GM19099 (cell line): Measurements from ENCODE around the gene MATN1.

Experiments used
- POLR2A ChIP-seq: IDR thresholded peaks from 3 replicates; pipeline ENCODE4 v1.6.1; 2011; ENCODE audit warnings: low read depth; ENCODE audit not compliant: insufficient read length; ENCODE audit errors: extremely low read depth

The MATN1 gene

DNA sequence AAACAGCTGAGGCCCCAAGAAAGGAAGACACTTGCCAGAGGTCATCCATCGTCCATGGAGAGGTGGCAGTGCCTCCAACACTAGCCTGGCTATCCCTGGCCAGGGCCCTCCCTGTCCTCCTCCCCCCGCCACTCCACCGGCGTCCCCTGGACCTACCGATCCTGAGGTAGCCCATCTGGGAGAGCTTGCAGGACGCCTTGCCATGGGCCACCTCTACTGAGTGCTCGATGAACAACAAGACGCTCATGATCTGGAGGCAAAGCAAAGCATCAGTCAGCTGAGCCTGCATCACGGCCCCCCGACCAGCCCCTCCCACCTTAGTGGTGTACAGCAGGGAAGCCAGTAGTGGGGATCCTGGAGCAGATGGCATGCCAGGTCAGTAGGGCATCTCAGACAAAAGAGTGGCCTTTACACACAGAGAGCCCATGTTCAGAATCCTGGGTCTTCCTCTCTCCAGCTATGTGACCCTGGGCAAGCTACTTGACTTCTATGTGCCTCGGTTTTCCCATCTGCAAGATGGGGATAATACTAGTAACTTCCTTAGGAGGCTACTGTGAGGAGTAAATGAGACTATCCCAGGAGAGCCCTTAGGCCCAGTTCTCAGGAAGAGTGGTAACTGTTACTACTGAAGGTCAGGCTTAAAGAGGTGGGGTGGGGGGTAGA, 19.0 kb upstream of the MATN1 start:
- TF ChIP-seq POLR2A: peak; percentile 41

GRCh38 chr1:30741239-30741894, 18.0 kb upstream of the MATN1 start:
- TF ChIP-seq POLR2A: peak; percentile 0

GRCh38 chr1:30740251-30741238, 17.2 kb upstream of the MATN1 start:
- TF ChIP-seq POLR2A: peak; percentile 23

GRCh38 chr1:30739601-30740000, 16.2 kb upstream of the MATN1 start:
- TF ChIP-seq POLR2A: no peak

DNA sequence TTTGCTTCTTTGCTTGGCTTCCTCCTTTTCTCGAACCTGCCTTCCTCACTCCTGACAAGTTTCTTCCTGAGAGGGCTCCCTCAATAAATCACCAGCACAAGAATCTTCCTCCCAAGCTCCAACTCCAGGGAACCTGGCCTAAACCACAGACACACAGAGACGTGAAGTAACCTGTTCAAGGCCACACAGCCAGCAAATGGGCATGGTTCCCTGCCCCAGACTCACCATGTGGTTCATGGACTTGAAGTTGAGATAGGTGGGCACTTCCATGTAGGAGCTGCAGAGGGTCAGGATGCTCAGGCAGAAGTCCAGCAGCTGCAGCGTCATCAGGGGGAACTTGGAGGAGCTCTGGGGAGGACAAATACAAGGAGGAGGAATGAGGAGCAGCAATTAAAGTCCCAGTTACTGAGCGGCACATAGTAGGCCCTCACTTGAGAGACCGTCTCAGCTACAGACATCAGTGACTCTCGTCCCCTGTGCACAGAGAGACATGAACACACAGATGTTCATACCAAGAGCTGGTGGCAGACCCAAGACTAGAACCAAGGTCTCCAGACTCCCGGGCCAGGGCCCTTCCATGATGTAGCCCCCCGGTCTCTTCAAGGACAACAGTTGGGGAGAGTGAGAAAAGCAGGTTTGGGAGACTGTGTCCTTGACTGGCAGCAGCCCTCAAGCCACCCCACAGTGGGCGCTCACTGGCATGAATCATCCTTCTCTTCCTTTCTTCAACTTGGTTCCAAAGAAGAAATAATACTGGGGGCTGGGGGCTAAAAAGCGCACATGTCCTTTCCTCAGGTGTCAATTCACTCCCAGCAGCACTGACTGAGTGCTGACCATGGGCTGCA, 15.6 kb upstream of the MATN1 start:
- peak; percentile 25 for TF ChIP-seq POLR2A

- no peak for TF ChIP-seq POLR2A
Measured at GRCh38 chr1:30738040-30738714, 14.8 kb upstream of the MATN1 start.

DNA sequence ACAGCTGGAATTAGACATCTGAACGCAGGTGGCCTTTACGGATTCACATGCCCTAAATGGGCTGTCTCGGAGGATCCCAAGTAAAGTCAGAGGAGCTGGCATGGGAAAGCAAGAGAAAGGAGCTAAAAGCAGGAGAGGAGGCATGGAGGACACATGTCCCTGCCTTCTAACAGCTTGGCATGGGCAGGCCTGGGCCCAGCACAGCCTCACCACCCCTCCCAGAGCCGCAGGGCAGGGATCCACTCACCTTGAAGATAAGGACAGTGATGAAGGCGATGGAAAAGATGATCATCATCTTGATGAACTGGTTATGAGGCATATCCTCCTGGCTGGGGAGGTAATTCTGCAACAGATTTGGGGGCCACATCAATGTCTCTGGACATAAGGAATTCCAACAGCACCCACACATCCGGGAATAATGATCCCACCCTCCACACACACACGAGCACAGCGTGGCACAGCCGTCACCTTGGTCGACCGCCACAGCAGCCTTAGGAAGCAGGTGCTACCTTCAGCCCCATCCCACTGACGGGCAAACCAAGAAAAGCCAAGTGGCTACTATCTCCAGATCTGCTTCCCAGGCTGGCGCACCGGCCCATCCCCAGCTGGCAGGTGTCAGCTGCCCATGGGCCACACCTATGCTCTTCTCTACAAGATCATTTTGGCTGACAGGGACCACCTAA, 14.1 kb upstream of the MATN1 start:
- no peak for TF ChIP-seq POLR2A

DNA sequence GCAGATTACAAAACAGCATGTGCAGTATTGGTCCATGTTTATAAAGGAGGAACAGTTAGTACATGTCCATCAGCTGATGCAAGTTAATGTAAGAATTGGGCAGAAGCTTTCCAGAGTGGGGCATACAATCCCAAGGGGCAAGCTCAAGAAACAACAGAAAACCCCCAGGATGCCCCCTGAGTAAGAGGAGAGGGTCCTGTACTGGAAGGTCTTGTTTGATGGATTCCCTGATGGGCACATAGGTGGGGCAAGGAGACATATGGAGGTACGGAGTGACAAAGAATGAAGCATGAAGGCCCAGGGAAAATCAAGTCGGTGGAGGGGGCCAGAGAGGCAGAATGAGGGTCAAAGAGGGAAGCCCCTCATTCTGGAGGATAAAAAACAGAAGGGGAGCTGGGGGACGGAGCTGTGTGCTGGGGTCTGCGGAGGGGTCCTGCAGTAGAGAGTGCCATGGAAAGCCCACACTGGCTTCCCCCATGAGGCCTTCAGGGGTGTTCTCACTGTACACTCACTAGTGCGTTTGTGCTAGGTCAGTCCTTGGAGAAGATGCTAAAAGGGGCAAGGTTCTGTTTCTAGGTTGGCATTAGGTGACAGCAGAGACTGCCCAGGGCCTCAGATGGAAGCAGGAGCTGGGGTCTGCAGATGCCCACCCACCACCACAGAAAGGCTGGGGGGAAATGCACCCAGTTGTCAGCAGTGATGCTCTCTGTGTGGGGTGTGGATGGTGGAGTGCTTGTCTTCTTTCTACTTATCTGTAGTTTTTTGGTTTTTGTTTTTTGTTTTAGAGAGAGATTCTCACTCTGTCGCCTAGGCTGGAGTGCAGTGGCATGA, 12.5 kb upstream of the MATN1 start:
- no peak for TF ChIP-seq POLR2A

DNA sequence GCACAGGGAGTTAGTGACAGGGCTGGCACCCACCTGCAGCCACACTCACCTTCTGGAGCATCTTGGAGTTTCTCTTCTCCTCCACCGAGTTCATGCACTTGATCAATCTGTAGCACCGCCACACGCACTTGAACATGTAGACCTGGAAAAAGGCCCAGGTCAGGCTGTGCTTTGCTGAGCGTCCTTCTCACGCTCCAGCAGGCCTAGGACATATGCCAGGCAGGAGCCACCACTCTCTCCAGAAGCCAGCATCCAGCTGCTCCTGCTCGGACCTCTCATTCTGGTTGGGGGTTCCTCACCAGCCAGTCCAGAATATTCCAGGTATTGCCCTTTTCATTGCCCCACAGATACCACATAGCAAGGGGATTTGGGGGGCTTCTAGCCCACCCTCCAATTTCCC, 11.7 kb upstream of the MATN1 start:
- no peak for TF ChIP-seq POLR2A

- no peak for TF ChIP-seq POLR2A
Measured at GRCh38 chr1:30734580-30734979, 11.2 kb upstream of the MATN1 start.

GRCh38 chr1:30734106-30734505, 10.7 kb upstream of the MATN1 start:
- TF ChIP-seq POLR2A: no peak

- no peak for TF ChIP-seq POLR2A
Measured at GRCh38 chr1:30733493-30733892, 10.1 kb upstream of the MATN1 start.

GRCh38 chr1:30732277-30732996, 9.1 kb upstream of the MATN1 start:
- TF ChIP-seq POLR2A: no peak
